AG09319 (cell line): ENCODE data around the gene KMT2C.
"Not testable (repeated sequence)": the region's sequence is repeated elsewhere in the genome, so short reads cannot be mapped to it uniquely, and the experiment has no call there.

Experiments
- DNase-seq: peaks from one replicate; pipeline ENCODE4 v3.0.0-alpha.2; 2010; ENCODE audit warnings: low read depth; ENCODE audit errors: extremely low read depth
- CTCF ChIP-seq: IDR thresholded peaks from 2 replicates; pipeline ENCODE4 v1.5.1; 2011; ENCODE audit warnings: low read depth, mild to moderate bottlenecking, inconsistent platforms, low read length, moderate library complexity

The KMT2C gene

GRCh38 chr7:152467225-152467624, 31.4 kb upstream of the KMT2C start:
- no peak for DNase-seq
- TF ChIP-seq CTCF, result no peak

GRCh38 chr7:152465119-152465387, 29.2 kb upstream of the KMT2C start:
- TF ChIP-seq CTCF, result no peak
- no peak for DNase-seq

- TF ChIP-seq CTCF, result no peak
- peak; percentile 59 for DNase-seq
Observed at GRCh38 chr7:152464312-152465118, 28.7 kb upstream of the KMT2C start.

GRCh38 chr7:152463709-152464311, 28.0 kb upstream of the KMT2C start:
- DNase-seq, result peak; percentile 99

GRCh38 chr7:152462995-152463708, 27.3 kb upstream of the KMT2C start:
- DNase-seq, result peak; percentile 16
- no peak for TF ChIP-seq CTCF

More at GRCh38 chr7:152463709-152464311, 28.0 kb upstream of the KMT2C start:
- no peak for TF ChIP-seq CTCF

- DNase-seq, result no peak
- TF ChIP-seq CTCF, result no peak
Observed at GRCh38 chr7:152459724-152460251, 24.0 kb upstream of the KMT2C start.

- DNase-seq, result no peak
- TF ChIP-seq CTCF, result no peak
Observed at GRCh38 chr7:152451356-152451755, 15.6 kb upstream of the KMT2C start.

GRCh38 chr7:152445386-152446008, 9.7 kb upstream of the KMT2C start:
- DNase-seq, result not testable (repeated sequence)
